RWPE1 (cell line): ENCODE measurements around the gene NACC2.

ENCODE experiments used
- CTCF ChIA-PET: fragments of 350-600 bp; sonication (Branson Sonifier 250); formaldehyde crosslinking; extraction: SDS; loops from one replicate; lab custom pipeline; 2021; lab: Yijun Ruan, JAX
- POLR2A ChIA-PET: fragments of 400-600 bp; formaldehyde crosslinking; extraction: SDS; loops from one replicate; lab custom pipeline; 2020; ENCODE audit warnings: antibody characterized with exemption; ENCODE audit not compliant: low non-redundant PET; lab: Yijun Ruan, JAX
- DNase-seq: peaks from one replicate; pipeline ENCODE4 v3.0.0; 2012; ENCODE audit warnings: low spot score
- H3K27ac ChIP-seq: fragments of 450-650 bp; 2 replicates; pipeline ENCODE4 v1.5.1; 2017
- TF ChIP-seq, protein P1 (sequence below): fragments of 450-650 bp; conservative IDR thresholded peaks from 2 replicates; pipeline ENCODE4 v1.5.1; 2017; ENCODE audit warnings: low read depth, mild to moderate bottlenecking

Gene NACC2

DNA sequence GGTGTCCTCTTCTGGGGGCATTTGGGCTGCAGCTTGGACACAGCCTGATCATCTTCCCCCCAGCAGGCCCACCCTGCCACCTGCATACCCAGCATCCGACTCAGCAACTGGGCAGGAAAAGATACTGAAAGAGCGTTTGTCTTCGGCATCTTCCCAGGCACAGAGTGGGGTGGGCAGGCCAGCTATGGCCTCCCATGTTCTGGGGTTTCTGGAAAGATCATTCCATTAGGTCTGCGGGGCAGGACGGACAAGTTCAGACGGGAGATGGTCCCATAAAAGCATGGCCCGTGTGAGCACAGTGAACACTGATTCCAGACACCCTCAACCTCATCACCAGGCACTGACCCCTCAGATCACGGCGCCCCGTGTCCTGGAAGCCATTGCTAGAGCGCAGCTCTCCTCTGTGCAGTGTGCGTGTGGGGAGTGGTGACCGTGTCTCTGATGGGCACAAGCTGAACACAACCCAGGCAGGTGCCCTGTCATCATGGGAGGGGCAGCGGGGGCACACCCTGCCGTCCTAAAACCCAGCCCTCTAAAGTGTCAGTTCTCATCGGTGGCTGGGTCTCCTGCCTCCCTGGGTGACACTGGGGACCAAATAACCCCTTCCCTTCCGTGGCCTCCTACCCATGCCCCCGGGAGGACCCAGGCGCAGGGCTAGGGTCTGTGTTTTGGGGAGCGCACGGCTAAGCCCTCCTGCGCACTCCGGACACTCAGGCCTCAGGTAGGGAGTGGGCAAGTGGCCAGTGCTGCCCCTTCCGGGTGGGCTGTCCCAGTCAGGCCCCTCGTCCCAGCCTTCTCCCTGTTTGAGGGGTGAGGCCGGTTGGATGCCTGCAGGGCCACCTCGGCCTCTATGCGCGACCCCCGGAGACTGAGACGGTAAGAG is 36.8 kb upstream of the NACC2 start:
- no peak overlapping the region for H3K27ac ChIP-seq
- ChIA-PET CTCF (interaction anchor here (0.6 kb wide), 1 partner anchor 20 kb away, joined by 3 read pairs; no protein-coding TSS in a partner anchor), POLR2A (interaction anchor here (0.6 kb wide), 1 partner anchor 280 kb away, joined by 3 read pairs; no protein-coding TSS in a partner anchor)
- TF ChIP-seq, protein P1, sequence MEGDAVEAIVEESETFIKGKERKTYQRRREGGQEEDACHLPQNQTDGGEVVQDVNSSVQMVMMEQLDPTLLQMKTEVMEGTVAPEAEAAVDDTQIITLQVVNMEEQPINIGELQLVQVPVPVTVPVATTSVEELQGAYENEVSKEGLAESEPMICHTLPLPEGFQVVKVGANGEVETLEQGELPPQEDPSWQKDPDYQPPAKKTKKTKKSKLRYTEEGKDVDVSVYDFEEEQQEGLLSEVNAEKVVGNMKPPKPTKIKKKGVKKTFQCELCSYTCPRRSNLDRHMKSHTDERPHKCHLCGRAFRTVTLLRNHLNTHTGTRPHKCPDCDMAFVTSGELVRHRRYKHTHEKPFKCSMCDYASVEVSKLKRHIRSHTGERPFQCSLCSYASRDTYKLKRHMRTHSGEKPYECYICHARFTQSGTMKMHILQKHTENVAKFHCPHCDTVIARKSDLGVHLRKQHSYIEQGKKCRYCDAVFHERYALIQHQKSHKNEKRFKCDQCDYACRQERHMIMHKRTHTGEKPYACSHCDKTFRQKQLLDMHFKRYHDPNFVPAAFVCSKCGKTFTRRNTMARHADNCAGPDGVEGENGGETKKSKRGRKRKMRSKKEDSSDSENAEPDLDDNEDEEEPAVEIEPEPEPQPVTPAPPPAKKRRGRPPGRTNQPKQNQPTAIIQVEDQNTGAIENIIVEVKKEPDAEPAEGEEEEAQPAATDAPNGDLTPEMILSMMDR = no peak
- DNase-seq = no peak

GRCh38 chr9:136129176-136129575 is 34.1 kb upstream of the NACC2 start:
- H3K27ac ChIP-seq = no peak overlapping the region
- TF ChIP-seq, protein P1 = no peak
- POLR2A ChIA-PET = no interaction called here
- CTCF ChIA-PET = interaction anchor here (0.6 to 0.7 kb wide), 3 partner anchors 46 to 332 kb away, joined by 3 read pairs; no protein-coding TSS in a partner anchor
- DNase-seq = no peak

GRCh38 chr9:136128436-136128835 is 33.3 kb upstream of the NACC2 start:
- ChIA-PET CTCF (interaction anchor here (0.6 to 1.3 kb wide), 3 partner anchors 39 to 331 kb away, joined by 3 to 5 read pairs (median 4); no protein-coding TSS in a partner anchor), POLR2A (interaction anchor here (0.5 kb wide), 1 partner anchor 647 kb away, joined by 3 read pairs; no protein-coding TSS in a partner anchor)
- TF ChIP-seq, protein P1 = no peak
- DNase-seq = no peak
- H3K27ac ChIP-seq = no peak overlapping the region

- ChIA-PET CTCF (interaction anchor here (0.6 to 0.7 kb wide), 4 partner anchors 57 to 227 kb away, joined by 3 to 7 read pairs (median 4); no protein-coding TSS in a partner anchor), POLR2A (no interaction called here)
- TF ChIP-seq, protein P1 = no peak
- no peak overlapping the region for H3K27ac ChIP-seq
- no peak for DNase-seq
Measured at GRCh38 chr9:136127313-136127712, 32.2 kb upstream of the NACC2 start.

DNA sequence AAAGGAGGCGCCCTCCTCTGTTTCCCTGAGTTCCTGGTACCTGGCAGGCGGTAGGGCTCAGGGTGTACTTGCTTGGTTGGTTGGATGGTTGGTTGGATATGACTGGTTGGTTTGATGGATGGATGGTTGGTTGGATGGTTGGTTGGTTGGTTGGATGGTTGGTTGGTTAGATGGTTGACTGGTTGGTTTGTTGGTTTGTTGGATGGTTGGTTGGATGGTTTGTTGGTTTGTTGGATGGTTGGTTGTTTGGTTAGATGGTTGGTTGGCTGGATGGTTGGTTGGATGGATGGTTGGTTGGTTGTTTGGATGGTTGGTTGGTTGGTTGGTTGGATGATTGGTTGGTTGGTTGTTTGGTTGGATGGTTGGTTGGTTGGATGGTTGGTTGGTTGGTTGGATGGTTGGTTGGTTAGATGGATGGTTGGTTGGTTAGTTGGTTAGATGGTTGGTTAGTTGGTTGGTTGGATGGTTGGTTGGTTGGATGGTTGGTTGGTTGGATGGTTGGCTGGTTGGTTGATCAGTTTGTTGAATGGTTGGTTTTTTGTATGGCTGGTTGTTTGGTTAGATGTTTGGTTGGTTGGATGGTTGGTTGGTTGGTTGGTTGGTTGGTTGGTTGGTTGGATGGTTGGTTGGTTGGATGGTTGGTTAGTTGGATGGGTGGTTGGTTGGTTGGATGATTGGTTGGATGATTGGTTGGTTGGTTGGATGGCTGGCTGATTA is 30.0 kb upstream of the NACC2 start:
- H3K27ac ChIP-seq = no peak overlapping the region
- DNase-seq = no peak
- POLR2A ChIA-PET = no interaction called here
- CTCF ChIA-PET = no interaction called here
- TF ChIP-seq, protein P1 = no peak
